ENCODE measurements around the gene SPOUT1. TPM values are rescaled to one million over a fixed set of nuclear protein-coding genes. Genes with fewer than 3 reads are reported as not detected.
A peak's percentile ranks its signal among the peaks of the same experiment; 100 is the strongest.

SPOUT1 gene
- total RNA-seq, 4 donors from 2014 or later, result 33.5 to 48.7 (median 34.9) TPM

DNA sequence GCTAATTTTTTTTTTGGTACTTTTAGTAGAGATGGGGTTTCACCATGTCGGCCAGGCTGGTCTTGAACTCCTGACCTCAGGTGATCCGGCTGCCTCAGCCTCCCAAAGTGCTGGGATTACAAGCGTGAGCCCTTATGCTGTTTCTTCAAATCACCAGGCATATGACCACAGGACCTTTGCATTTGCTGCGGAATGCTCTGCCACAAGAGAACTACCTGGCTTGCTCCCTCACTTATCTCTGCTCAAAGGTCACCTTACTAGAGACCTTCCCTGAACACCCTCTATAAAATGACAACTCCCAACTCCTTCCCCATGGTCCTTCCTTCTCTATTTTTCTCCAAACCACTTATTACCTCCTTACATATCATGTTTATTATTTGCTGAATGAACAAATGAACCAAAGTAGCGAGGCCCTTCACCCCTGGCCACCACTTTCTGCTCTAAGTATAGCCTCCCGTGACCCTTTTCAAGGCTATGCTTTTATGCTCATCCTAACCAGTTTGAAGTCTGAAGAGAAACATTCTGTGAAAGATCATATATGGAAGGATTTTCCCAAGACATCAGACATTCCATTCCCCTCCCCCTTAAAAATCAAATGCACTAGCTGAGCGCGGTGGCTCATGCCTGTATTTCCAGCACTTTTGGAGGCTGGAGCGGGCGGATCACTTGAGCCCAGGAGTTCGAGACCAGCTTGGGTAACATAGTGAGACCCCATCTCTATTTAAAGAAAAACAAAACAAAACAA, 59.1 kb downstream of the SPOUT1 start:
- no peak for DNase-seq
- H3K36me3 ChIP-seq, result peaks cover 0 to 14% (median 0%) of the 10 kb centered on the region in 3 donors
- peak overlapping the region in 3 of 4 donors; percentile 83 to 98 (median 91) for H3K4me3 ChIP-seq
- H3K4me1 ChIP-seq, result peaks cover 0 to 22% (median 2%) of the 10 kb centered on the region in 4 donors
- no peaks in the 10 kb centered on the region for H3K27me3 ChIP-seq
- peak overlapping the region; percentile 92 to 95 (median 94) for H3K27ac ChIP-seq
- TF ChIP-seq, protein P1, sequence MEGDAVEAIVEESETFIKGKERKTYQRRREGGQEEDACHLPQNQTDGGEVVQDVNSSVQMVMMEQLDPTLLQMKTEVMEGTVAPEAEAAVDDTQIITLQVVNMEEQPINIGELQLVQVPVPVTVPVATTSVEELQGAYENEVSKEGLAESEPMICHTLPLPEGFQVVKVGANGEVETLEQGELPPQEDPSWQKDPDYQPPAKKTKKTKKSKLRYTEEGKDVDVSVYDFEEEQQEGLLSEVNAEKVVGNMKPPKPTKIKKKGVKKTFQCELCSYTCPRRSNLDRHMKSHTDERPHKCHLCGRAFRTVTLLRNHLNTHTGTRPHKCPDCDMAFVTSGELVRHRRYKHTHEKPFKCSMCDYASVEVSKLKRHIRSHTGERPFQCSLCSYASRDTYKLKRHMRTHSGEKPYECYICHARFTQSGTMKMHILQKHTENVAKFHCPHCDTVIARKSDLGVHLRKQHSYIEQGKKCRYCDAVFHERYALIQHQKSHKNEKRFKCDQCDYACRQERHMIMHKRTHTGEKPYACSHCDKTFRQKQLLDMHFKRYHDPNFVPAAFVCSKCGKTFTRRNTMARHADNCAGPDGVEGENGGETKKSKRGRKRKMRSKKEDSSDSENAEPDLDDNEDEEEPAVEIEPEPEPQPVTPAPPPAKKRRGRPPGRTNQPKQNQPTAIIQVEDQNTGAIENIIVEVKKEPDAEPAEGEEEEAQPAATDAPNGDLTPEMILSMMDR (IDR thresholded peaks at IDR 0.05), result no peak
- no peak for TF ChIP-seq POLR2A (IDR thresholded peaks at IDR 0.05)
- H3K9me3 ChIP-seq, result no peaks in the 10 kb centered on the region

Other genes starting within 250 kb of the SPOUT1 start
- gene DYNC2I2, start 172.9 kb downstream of the SPOUT1 start, total RNA-seq, result 100 to 1,000 TPM in 1 of 4 donors, 10 to 100 TPM in 3; 71.9 to 103 (median 95.8) TPM
- 100 to 1,000 TPM in 1 of 4 donors, 10 to 100 TPM in 3; 72.3 to 148 (median 83.9) TPM for gene SET, start 140.6 kb downstream of the SPOUT1 start, total RNA-seq
- gene PKN3, start 127.3 kb downstream of the SPOUT1 start, total RNA-seq, result 10 to 100 TPM in 1 of 4 donors, 1 to 10 TPM in 3; 5.6 to 15.7 (median 9.3) TPM
- gene ZDHHC12, start 105.7 kb downstream of the SPOUT1 start, total RNA-seq, result 100 to 1,000 TPM in 3 of 4 donors, 10 to 100 TPM in 1; 21.5 to 177 (median 138) TPM
- 100 to 1,000 TPM in 1 of 4 donors, 10 to 100 TPM in 3; 83.1 to 114 (median 88.1) TPM for gene ZER1, start 57.9 kb downstream of the SPOUT1 start, total RNA-seq
- gene TBC1D13, start 42.5 kb downstream of the SPOUT1 start, total RNA-seq, result 10 to 100 TPM; 26.8 to 48.7 (median 45.7) TPM
- 10 to 100 TPM in 3 of 4 donors, 1 to 10 TPM in 1; 9.9 to 53.6 (median 40.5) TPM for gene ENDOG, start 11.3 kb downstream of the SPOUT1 start, total RNA-seq
- 10 to 100 TPM in 1 of 4 donors, 1 to 10 TPM in 3; 4.6 to 14.9 (median 8.7) TPM for gene KYAT1, start 52.2 kb upstream of the SPOUT1 start, total RNA-seq
- gene LRRC8A, start 52.3 kb upstream of the SPOUT1 start, total RNA-seq, result 10 to 100 TPM; 20.0 to 39.2 (median 27.0) TPM
- gene PHYHD1, start 91.2 kb upstream of the SPOUT1 start, total RNA-seq, result 10 to 100 TPM in 1 of 4 donors, 1 to 10 TPM in 2, not detected in 1; 4.4 to 23.9 (median 7.5) TPM
- 10 to 100 TPM in 2 of 4 donors, 1 to 10 TPM in 2; 4.1 to 12.3 (median 10.6) TPM for gene DOLK, start 117.8 kb upstream of the SPOUT1 start, total RNA-seq
- 100 to 1,000 TPM in 1 of 4 donors, 10 to 100 TPM in 3; 28.2 to 101 (median 47.9) TPM for gene NUP188, start 117.9 kb upstream of the SPOUT1 start, total RNA-seq
- gene SH3GLB2, start 198.5 kb upstream of the SPOUT1 start, total RNA-seq, result 100 to 1,000 TPM; 156 to 218 (median 183) TPM
- 100 to 1,000 TPM in 3 of 4 donors, 10 to 100 TPM in 1; 68.5 to 174 (median 125) TPM for gene MIGA2, start 206.8 kb upstream of the SPOUT1 start, total RNA-seq

Measured in Peyer's patch (tissue), 4 donors.